Measurements from ENCODE around the gene STIP1.

Gene STIP1

DNA sequence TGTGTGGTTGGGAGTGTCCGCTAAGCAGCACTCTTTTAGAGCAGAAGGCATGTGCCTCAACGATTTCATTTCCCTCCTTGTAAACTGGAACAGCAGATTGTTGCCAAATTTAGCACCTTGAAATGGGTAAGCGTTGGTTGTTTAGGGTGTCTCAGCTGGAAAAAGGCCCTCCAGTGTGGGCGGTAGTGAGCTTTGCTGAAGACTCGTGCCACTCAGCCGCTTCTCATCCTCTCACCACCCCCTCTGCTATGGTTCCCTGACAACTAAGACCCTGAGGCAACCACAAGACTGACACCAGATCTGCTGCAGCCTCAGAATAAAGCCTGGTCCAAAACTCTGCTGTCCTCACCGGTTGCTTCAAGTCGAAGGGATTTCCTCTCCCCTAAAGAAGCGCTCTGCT is 10.7 kb downstream of the STIP1 start:
- H3K4me3 ChIP-seq (ENCODE audit: low read depth, low read length), result no peak overlapping the region
- TF ChIP-seq, protein P1, sequence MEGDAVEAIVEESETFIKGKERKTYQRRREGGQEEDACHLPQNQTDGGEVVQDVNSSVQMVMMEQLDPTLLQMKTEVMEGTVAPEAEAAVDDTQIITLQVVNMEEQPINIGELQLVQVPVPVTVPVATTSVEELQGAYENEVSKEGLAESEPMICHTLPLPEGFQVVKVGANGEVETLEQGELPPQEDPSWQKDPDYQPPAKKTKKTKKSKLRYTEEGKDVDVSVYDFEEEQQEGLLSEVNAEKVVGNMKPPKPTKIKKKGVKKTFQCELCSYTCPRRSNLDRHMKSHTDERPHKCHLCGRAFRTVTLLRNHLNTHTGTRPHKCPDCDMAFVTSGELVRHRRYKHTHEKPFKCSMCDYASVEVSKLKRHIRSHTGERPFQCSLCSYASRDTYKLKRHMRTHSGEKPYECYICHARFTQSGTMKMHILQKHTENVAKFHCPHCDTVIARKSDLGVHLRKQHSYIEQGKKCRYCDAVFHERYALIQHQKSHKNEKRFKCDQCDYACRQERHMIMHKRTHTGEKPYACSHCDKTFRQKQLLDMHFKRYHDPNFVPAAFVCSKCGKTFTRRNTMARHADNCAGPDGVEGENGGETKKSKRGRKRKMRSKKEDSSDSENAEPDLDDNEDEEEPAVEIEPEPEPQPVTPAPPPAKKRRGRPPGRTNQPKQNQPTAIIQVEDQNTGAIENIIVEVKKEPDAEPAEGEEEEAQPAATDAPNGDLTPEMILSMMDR (IDR thresholded peaks at IDR 0.05; ENCODE audit: low read depth, low read length), result no peak
- in situ Hi-C loops (cut with HindIII; ENCODE audit: low sequenced_read_pairs), result no loop called here
- DNase-seq (ENCODE audit: low read depth, low spot score), result no peak

DNA sequence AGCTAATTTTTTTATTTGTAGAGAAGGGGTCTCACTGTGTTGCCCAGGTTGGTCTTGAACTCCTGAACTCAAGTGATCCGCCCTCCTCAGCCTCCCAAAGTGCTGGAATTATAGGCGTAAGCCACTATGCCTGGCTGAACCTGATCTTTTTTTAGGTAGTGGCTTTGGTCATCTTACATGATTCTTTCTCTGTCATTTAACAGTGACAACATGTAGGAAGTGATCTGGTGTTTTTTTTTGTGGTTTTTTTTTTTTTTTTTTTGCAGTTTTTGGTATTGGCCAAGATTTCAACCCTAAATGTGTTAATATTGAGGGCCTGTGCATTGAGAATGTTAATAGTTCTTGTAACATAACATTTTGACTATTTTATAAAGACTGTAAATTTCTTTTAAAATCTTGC is 12.5 kb downstream of the STIP1 start:
- H3K4me3 ChIP-seq (ENCODE audit: low read depth, low read length), result no peak overlapping the region
- DNase-seq (ENCODE audit: low read depth, low spot score), result no peak
- in situ Hi-C loops (cut with HindIII; ENCODE audit: low sequenced_read_pairs), result no loop called here
- TF ChIP-seq, protein P1 (IDR thresholded peaks at IDR 0.05; ENCODE audit: low read depth, low read length), result no peak

DNA sequence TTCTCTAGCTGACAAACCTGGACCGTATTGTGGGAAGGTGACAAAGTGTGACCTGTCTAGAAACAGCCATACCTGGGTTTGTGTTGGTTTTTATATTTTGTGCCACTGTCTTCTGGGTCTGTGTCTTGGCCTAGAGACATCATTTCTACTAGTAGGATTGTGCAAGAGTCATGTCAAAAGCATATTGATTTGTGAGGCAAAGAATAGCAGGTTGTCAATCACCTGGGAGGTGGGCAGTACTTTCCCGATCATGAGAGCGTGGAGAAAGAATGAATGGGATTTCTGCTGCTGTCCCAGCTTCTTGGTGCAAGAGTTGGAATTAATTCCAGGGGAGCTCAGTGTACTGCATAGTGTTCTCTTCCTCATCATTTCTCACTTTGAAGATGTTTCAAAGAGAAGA is 15.6 kb downstream of the STIP1 start:
- H3K4me3 ChIP-seq (ENCODE audit: low read depth, low read length), result no peak overlapping the region
- in situ Hi-C loops (cut with HindIII; ENCODE audit: low sequenced_read_pairs), result no loop called here
- no peak for DNase-seq (ENCODE audit: low read depth, low spot score)
- TF ChIP-seq, protein P1 (IDR thresholded peaks at IDR 0.05; ENCODE audit: low read depth, low read length), result no peak

DNA sequence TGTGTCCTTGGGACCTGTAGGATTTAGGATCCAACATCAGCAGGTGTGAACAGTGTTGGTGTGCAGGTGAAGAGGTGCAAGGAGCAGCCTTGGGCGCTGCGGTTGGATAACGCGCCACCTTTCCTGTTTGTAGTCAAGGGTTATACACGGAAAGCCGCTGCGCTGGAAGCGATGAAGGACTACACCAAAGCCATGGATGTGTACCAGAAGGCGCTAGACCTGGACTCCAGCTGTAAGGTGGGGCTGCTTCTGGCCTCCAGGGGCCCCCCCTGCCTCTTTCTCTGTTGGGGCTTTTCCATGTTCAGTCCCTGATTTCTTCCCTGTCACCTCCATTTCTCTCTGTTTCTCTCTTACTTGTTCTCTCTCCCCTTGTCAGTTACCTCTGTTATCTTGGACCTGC is 17.0 kb downstream of the STIP1 start:
- DNase-seq (ENCODE audit: low read depth, low spot score), result no peak
- H3K4me3 ChIP-seq (ENCODE audit: low read depth, low read length), result no peak overlapping the region
- in situ Hi-C loops (cut with HindIII; ENCODE audit: low sequenced_read_pairs), result no loop called here
- TF ChIP-seq, protein P1 (IDR thresholded peaks at IDR 0.05; ENCODE audit: low read depth, low read length), result no peak

DNA sequence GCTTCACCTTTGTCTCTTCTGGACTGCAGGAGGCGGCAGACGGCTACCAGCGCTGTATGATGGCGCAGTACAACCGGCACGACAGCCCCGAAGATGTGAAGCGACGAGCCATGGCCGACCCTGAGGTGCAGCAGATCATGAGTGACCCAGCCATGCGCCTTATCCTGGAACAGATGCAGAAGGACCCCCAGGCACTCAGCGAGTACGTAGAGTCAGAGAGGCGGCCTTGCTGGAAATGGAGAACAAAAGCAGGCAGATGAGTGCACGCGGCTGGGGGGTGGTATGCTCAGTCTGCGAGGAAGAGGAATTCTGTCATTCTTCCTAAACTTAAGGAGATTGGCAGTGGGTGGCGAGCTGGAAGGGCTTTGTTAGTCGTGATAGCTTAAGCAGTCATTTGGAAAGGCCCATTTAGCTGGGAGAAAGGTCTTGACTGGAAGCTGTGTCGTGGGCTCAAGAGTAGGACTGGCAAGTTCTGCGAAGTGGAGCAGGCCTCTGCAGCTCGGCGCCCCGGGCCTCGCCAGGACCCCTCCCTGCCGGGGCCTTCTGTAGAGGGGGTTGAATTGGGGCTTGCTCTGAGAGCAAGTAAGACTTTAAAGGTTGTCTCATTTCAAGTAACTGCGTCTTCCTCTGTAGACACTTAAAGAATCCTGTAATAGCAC is 17.6 kb downstream of the STIP1 start:
- no peak overlapping the region for H3K4me3 ChIP-seq (ENCODE audit: low read depth, low read length)
- in situ Hi-C loops (cut with HindIII; ENCODE audit: low sequenced_read_pairs), result no loop called here
- no peak for DNase-seq (ENCODE audit: low read depth, low spot score)
- TF ChIP-seq, protein P1 (IDR thresholded peaks at IDR 0.05; ENCODE audit: low read depth, low read length), result no peak

DNA sequence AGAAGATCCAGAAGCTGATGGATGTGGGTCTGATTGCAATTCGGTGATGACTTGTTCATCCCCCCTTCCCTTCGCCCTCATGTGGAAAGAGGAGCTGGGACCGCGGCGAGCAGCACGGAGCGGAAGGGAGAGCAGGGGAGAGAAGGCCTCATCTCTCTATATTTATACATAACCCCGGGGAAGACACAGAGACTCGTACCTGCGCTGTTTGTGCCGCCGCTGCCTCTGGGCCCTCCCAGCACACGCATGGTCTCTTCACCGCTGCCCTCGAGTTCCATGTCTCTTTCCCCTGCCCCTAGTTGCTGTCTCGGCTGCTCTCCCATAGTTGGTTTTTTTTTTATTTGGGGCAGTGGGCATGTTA is 18.1 kb downstream of the STIP1 start:
- H3K4me3 ChIP-seq (ENCODE audit: low read depth, low read length), result no peak overlapping the region
- TF ChIP-seq, protein P1 (IDR thresholded peaks at IDR 0.05; ENCODE audit: low read depth, low read length), result no peak
- no peak for DNase-seq (ENCODE audit: low read depth, low spot score)
- in situ Hi-C loops (cut with HindIII; ENCODE audit: low sequenced_read_pairs), result no loop called here

All from astrocyte of the spinal cord (primary cell).